Heart left ventricle (tissue), 16 donors: ENCODE measurements around the gene LTV1. TPM values are rescaled to one million over a fixed set of nuclear protein-coding genes. Genes with fewer than 3 reads are reported as not detected.
A peak's percentile ranks its signal among the peaks of the same experiment; 100 is the strongest.
"Not testable (repeated sequence)": the region's sequence is repeated elsewhere in the genome, so short reads cannot be mapped to it uniquely, and the experiment has no call there.

Experiments
- ATAC-seq, 4 donors: fragments of 200-7000 bp; cut with Tn5 transposase; one replicate each; pipeline ENCODE4 v1.9.1; 2020 to 2022; ENCODE audit warnings: moderate library complexity in 4 of 4, mild to moderate bottlenecking in 3 of 4, moderate number of reproducible peaks in 1 of 4
- DNase-seq, 5 donors: peaks; one replicate each; pipeline ENCODE4 v3.0.0-alpha.2; 2020
- H3K27ac ChIP-seq, 12 donors: fragments of 200-600 bp; sonication (generic) in 4 of 12; one replicate each; pipeline versions ENCODE4 v1.5.0 to v1.8.0; 2016 to 2022; ENCODE audit warnings: mild to moderate bottlenecking in 2 of 12
- H3K27me3 ChIP-seq, 9 donors: fragments of 200-600 bp; sonication (generic) in 2 of 9; one replicate each; pipeline versions ENCODE4 v1.5.1 to v1.8.0; 2016 to 2022; ENCODE audit warnings: mild to moderate bottlenecking in 3 of 9
- H3K36me3 ChIP-seq, 9 donors: fragments of 200-600 bp; sonication (generic) in 2 of 9; one replicate each; pipeline versions ENCODE4 v1.5.0 to v1.8.0; 2018 to 2022; ENCODE audit warnings: mild to moderate bottlenecking in 2 of 9
- H3K4me1 ChIP-seq, 12 donors: fragments of 200-600 bp; sonication (generic) in 4 of 12; one replicate each; pipeline versions ENCODE4 v1.5.0 to v1.8.0; 2016 to 2022; ENCODE audit warnings: mild to moderate bottlenecking in 3 of 12
- H3K4me3 ChIP-seq, 12 donors: fragments of 200-600 bp; sonication (generic) in 4 of 12; one replicate each; pipeline versions ENCODE4 v1.5.0 to v1.8.0; 2017 to 2022; ENCODE audit warnings: mild to moderate bottlenecking in 9 of 12, moderate library complexity in 4 of 12
- H3K9me3 ChIP-seq, 12 donors: fragments of 200-600 bp; sonication (generic) in 4 of 12; one replicate each; pipeline versions ENCODE4 v1.5.0 to v1.8.0; 2016 to 2022; ENCODE audit warnings: mild to moderate bottlenecking in 1 of 12
- POLR2A ChIP-seq, 2 donors: fragments of 450-650 bp; IDR thresholded peaks; one replicate each; pipeline ENCODE4 v1.6.1; 2017; ENCODE audit warnings: antibody characterized with exemption in 2 of 2, mild to moderate bottlenecking in 2 of 2, moderate library complexity in 2 of 2
- WGBS, 4 donors: extraction: QIAGEN DNeasy Blood & Tissue Kit in 2 of 4; methylation state at CpG; one replicate each; pipeline versions ENCODE4 v1.1.5 to v1.1.7; 2013 to 2018; 5-methylcytosine and 5-hydroxymethylcytosine counted together
- intact Hi-C, 10 donors: fragments of 100-400 bp; cut with DNase I; formaldehyde crosslinking; loops; one replicate each; pipeline versions ENCODE4 v1.11.1 to v1.14.2; 2022
- long read RNA-seq, 3 donors: library from polyadenylated mRNA; unstranded; transcript quantifications; one replicate each; pipeline ENCODE4 v2.0.0, GENCODE V29; 2020 to 2021
- polyA plus RNA-seq, 2 donors: library from polyadenylated mRNA; stranded (reverse); fragments of 200-250 nt; gene quantifications; one replicate each; pipeline ENCODE4 v1.2.3, GENCODE V29; 2013
- total RNA-seq, 9 donors: library from RNA; depleted of rRNA in 2 of 9; stranded (reverse); fragments of >200 nt in 2 of 9; fragmentation: NEBNext Ultra II Directional in 3 of 9; extraction: Animal tissue kit (Norgen Biotek cat#: 25700) in 3 of 9; gene quantifications; one replicate each; pipeline versions ENCODE4 v1.1.0 to v1.2.4, GENCODE V29; 2016 to 2023
- TF ChIP-seq, protein P1 (sequence below), 12 donors: fragments of 200-600 bp; sonication (generic) in 4 of 12; IDR thresholded peaks; one replicate each; pipeline versions ENCODE4 v1.5.0 to v1.8.0; 2018 to 2022; ENCODE audit warnings: antibody characterized with exemption in 12 of 12, mild to moderate bottlenecking in 5 of 12
- donor health status: ischemic (EF 13 %, LVEDD 7.1; RV severe dilation, severe dysfunction).
- donor health status: healthy with polysubstance abuse.
- donor health status: DM: no; HTN: yes; CAD: no.
- donor health status: DM: no; HTN: no; CAD: no.
- donor health status: ischemic (EF 25% LVEDD 6.9; RV normal size, moderate dysfunction).
- donor health status: ischemic (EF 25% LVEDD 5.7; RV mildly dilated, moderate dysfunction).
- donor health status: healthy.
- donor health status: DM: yes; HTN: yes; CAD: no.
- donor health status: ischemic (EF 35%, LVEDD 5.7; RV mildly dilated, moderate dysfunction).
- donor health status: nonischemic (EF 11% LVEDD 7.7; RV severe dilation, severe dysfunction).
- donor health status: DM: yes; HTN: yes; CAD: no.
- donor health status: PGD.
- donor health status: ischemic (EF 29% LVEDD 5.4; RV normal size, mild dysfunction).
- donor health status: nonischemic (EF 23%, LVEDD 6.1; RV moderate dilation, normal function).

Gene LTV1, protein sequence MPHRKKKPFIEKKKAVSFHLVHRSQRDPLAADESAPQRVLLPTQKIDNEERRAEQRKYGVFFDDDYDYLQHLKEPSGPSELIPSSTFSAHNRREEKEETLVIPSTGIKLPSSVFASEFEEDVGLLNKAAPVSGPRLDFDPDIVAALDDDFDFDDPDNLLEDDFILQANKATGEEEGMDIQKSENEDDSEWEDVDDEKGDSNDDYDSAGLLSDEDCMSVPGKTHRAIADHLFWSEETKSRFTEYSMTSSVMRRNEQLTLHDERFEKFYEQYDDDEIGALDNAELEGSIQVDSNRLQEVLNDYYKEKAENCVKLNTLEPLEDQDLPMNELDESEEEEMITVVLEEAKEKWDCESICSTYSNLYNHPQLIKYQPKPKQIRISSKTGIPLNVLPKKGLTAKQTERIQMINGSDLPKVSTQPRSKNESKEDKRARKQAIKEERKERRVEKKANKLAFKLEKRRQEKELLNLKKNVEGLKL
- total RNA-seq (10 to 100 TPM in 8 of 9 donors, 1 to 10 TPM in 1; 9.8 to 16.5 (median 12.9) TPM), polyA plus RNA-seq (10 to 100 TPM; 10.0 to 28.9 TPM)
- long read RNA-seq, donor 1, transcript LTV1-201 (11 exons, 1,847 nt): major isoform, 22 of 23 reads
- long read RNA-seq, donor 1, partial matches to known transcripts: 0 of 23 reads
- long read RNA-seq, donor 1, other reads (novel, unspliced or antisense): 1 of 23 reads
- long read RNA-seq, donor 2, transcript LTV1-201 (11 exons, 1,847 nt): major isoform, 68 of 94 reads
- long read RNA-seq, donor 2, partial matches to known transcripts: 20 of 94 reads
- long read RNA-seq, donor 2, other reads (novel, unspliced or antisense): 6 of 94 reads
- long read RNA-seq, donor 3, transcript LTV1-201 (11 exons, 1,847 nt): major isoform, 19 of 21 reads
- long read RNA-seq, donor 3, partial matches to known transcripts: 2 of 21 reads
- long read RNA-seq, donor 3, other reads (novel, unspliced or antisense): 0 of 21 reads

DNA sequence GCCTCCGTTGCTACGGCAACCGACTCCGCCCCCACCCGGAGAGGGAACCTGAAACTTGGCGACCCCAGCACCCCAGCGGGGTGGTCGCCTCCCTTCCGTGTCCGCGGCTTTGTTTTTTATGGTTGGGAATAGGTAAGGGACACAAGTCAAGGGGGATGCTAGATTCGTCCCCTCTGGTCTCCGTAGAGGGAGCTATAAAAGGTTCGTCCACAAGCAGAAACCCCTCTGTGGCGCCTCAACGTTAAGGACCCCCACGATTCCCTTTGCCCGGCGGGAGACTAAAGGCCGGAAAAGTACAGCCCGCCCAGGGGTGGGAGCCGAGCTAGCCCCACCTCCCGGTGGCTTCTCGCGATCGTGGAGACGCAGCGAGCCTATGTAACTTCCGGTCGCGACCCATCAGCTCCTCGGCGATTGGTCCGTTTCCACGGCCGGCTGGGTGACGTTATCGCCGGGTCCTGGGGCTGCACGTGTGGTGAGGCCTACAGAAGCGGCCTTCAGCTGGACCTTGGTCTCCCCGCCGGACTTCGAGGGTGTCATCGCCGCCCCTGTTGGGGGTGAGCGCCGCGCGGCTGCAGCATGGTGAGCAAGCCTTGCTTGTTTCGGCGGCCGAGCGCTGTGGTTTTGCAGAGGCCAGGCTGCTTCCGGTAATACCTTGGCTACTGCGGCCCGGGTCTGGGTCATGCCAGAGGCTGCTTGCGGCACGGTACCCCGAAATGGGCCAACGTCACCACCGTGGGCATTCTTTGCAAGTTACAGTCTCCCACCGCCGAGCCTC lies at the start of gene LTV1:
Gene LTV1, plus strand, starts transcription at position 437 of the 775 bp plus-strand sequence. Its CDS starts 140 bp downstream, at position 577.
- Histone ChIP-seq H3K27me3 (no peaks in the 10 kb centered on the region), H3K9me3 (no peaks in the 10 kb centered on the region), H3K27ac (peak within 1 kb of the TSS; percentile 80 to 96 (median 93)), H3K4me1 (peaks cover 0 to 18% (median 11%) of the 10 kb centered on the region in 12 donors), H3K4me3 (peak within 1 kb of the TSS; percentile 55 to 94 (median 82)), H3K36me3 (peaks cover 0 to 38% (median 37%) of the 10 kb centered on the region in 9 donors)
- TF ChIP-seq POLR2A (IDR thresholded peaks at IDR 0.05): peak in 1 of 2 donors; percentile 83
- TF ChIP-seq, protein P1, sequence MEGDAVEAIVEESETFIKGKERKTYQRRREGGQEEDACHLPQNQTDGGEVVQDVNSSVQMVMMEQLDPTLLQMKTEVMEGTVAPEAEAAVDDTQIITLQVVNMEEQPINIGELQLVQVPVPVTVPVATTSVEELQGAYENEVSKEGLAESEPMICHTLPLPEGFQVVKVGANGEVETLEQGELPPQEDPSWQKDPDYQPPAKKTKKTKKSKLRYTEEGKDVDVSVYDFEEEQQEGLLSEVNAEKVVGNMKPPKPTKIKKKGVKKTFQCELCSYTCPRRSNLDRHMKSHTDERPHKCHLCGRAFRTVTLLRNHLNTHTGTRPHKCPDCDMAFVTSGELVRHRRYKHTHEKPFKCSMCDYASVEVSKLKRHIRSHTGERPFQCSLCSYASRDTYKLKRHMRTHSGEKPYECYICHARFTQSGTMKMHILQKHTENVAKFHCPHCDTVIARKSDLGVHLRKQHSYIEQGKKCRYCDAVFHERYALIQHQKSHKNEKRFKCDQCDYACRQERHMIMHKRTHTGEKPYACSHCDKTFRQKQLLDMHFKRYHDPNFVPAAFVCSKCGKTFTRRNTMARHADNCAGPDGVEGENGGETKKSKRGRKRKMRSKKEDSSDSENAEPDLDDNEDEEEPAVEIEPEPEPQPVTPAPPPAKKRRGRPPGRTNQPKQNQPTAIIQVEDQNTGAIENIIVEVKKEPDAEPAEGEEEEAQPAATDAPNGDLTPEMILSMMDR (IDR thresholded peaks at IDR 0.05): peak in 4 of 12 donors; percentile 3 to 27 (median 20)
- 0 to 1% (median 0%) methylated on average over 25 to 64 of the region's 64 CpGs for WGBS, 4 donors
- intact Hi-C loops: loop anchor here (2.0 to 10.0 kb wide), 13 partner anchors 96 to 331 kb away; partner anchors contain the start of genes PHACTR2 (in 7 of the 10), FUCA2 (in 1 of the 10) and PLAGL1 (in 1 of the 10)
- ATAC-seq: peak; percentile 100
- DNase-seq: peak; percentile 97 to 98 (median 97)

DNA sequence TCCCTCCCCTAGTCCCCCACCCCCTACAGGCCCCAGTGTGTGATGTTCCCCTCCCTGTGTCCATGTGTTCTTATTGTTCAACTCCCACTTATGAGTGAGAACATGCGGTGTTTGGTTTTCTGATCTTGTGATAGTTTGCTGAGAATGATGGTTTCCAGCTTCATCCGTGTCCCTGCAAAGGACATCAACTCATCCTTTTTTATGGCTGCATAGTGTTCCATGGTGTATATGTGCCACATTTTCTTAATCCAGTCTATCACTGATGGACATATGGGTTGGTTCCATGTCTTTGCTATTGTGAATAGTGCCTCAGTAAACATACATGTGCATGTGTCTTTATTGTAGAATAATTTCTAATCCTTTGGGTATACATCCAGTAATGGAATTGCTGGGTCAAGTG lies 46.6 kb upstream of the LTV1 start:
- not testable (repeated sequence) for ATAC-seq

DNA sequence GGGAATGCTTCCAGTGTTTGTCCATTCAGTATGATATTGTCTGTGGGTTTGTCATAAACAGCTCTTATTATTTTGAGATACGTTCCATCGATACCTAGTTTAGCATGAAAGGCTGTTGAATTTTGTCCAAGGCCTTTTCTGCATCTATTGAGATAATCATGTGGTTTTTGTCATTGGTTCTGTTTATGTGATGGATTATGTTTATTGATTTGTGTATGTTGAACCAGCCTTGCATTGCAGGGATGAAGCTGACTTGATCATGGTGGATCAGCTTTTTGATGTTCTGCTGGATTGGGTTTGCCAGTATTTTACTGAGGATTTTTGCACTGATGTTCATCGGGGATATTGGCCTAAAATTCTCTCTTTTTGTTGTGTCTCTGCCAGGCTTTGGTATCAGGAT lies 44.7 kb upstream of the LTV1 start:
- H3K4me3 ChIP-seq, intact Hi-C loops, ATAC-seq, H3K27me3 ChIP-seq, DNase-seq, H3K4me1 ChIP-seq, H3K27ac ChIP-seq: not testable (repeated sequence)
- Histone ChIP-seq H3K36me3 (peaks cover 0 to 61% (median 24%) of the 10 kb centered on the region in 9 donors), H3K9me3 (peaks cover 0 to 26% (median 2%) of the 10 kb centered on the region in 12 donors)
- WGBS, 4 donors: 98 to 99% (median 98%) methylated on average over 3 of the region's 3 CpGs

More for the DNA sequence above, 46.6 kb upstream of the LTV1 start:
- H3K4me1 ChIP-seq, H3K27ac ChIP-seq, intact Hi-C loops, H3K27me3 ChIP-seq, H3K4me3 ChIP-seq, DNase-seq: not testable (repeated sequence)
- H3K36me3 ChIP-seq: peaks cover 0 to 66% (median 23%) of the 10 kb centered on the region in 9 donors
- 94 to 100% (median 99%) methylated on average over 2 of the region's 2 CpGs for WGBS, 4 donors
- H3K9me3 ChIP-seq: peaks cover 0 to 35% (median 5%) of the 10 kb centered on the region in 12 donors

DNA sequence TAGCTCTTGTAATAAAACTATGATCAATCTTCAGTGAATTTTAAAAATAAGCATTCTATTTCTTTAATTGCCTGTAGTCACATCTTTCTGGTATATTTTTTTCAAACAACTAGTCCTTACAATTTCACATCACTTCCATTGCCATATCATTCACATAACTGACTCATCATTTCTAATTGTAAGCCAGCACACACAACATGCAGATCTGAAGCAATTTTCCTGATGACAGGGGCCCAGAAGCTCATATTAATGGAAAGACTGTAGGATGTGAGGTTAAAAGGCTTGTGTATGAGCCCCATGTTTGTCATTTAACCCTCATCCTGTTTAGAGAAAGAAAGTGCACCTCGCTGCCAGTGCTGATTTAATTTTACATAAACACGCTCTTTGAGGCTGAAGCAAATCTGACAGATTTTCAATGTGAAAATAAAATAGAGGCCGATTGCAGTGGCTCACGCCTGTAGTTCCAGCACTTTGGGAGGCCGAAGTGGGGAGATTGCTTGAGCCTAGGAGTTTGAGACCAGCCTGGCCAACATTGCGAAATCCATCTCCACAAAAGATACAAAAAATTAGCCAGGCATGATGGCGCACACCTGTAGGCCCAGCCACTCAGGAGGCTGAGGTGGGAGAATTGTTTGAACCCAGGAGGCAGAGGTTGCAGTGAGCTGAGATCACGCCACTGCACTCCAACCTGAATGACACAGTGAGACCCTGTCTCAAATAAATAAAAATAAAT lies 40.1 kb upstream of the LTV1 start:
- WGBS, 4 donors: 97 to 99% (median 98%) methylated on average over 8 of the region's 8 CpGs

More for the DNA sequence above, 40.1 kb upstream of the LTV1 start:
- intact Hi-C loops: no loop called here
- Histone ChIP-seq H3K9me3 (peaks cover 0 to 22% (median 2%) of the 10 kb centered on the region in 12 donors), H3K4me1 (peaks cover 0 to 38% (median 5%) of the 10 kb centered on the region in 12 donors), H3K36me3 (peaks cover 0 to 73% (median 15%) of the 10 kb centered on the region in 9 donors), H3K27ac (no peak overlapping the region), H3K27me3 (no peaks in the 10 kb centered on the region), H3K4me3 (no peak overlapping the region)
- DNase-seq: no peak
- TF ChIP-seq POLR2A (IDR thresholded peaks at IDR 0.05): no peak
- TF ChIP-seq, protein P1 (IDR thresholded peaks at IDR 0.05): no peak
- no peak for ATAC-seq
